K562 (cell line): ENCODE data around the gene NADK. TPM values are rescaled to one million over a fixed set of nuclear protein-coding genes. Genes with fewer than 3 reads are reported as not detected.
A peak's percentile ranks its signal among the peaks of the same experiment; 100 is the strongest.

Experiments
- CHAMP1 ChIP-seq: fragments of 450-650 bp; IDR thresholded peaks from 2 replicates; pipeline ENCODE4 v1.6.1; 2016; ENCODE audit warnings: mild to moderate bottlenecking
- HDAC1 ChIP-seq, 2 experiments: fragments of 450-650 bp; IDR thresholded peaks; 2 replicates each; pipeline ENCODE4 v1.6.1; 2016 to 2017; ENCODE audit warnings: inconsistent platforms in 1 of 2, mild to moderate bottlenecking in 1 of 2, moderate library complexity in 1 of 2
- IRF2 ChIP-seq: sonication (generic); formaldehyde crosslinking; IDR thresholded peaks from 2 replicates; pipeline ENCODE4 v1.8.1; 2022; ENCODE audit warnings: mild to moderate bottlenecking, missing genetic modification reagents
- MECOM ChIP-seq: fragments of 250-450 bp; sonication (Bioruptor Pico); IDR thresholded peaks from 2 replicates; pipeline ENCODE4 v1.8.0; 2022; ENCODE audit warnings: inconsistent platforms
- MLLT1 ChIP-seq, 2 experiments: fragments of 450-650 bp; IDR thresholded peaks; 2 replicates each; pipeline ENCODE4 v1.6.1; 2016
- STAG1 ChIP-seq: sonication (generic); formaldehyde crosslinking; IDR thresholded peaks from 2 replicates; pipeline ENCODE4 v1.5.0; 2020; ENCODE audit warnings: missing genetic modification reagents, borderline replicate concordance
- TEAD1 ChIP-seq, 2 experiments: fragments of 450-650 bp in 1 of 2; sonication (generic) in 1 of 2; formaldehyde crosslinking; IDR thresholded peaks; 2 replicates each; pipeline versions ENCODE4 v1.4.0 to v1.8.0; 2020 to 2022; ENCODE audit warnings: mild to moderate bottlenecking in 2 of 2, missing genetic modification reagents in 1 of 2
- TSC22D4 ChIP-seq: fragments of 450-650 bp; IDR thresholded peaks from 2 replicates; pipeline ENCODE4 v1.6.1; 2016; ENCODE audit warnings: missing genetic modification characterization, missing biosample characterization, control low read depth
- ZBTB11 ChIP-seq, 3 experiments: fragments of 200-800 bp in 1 of 3; fragments of 250-450 bp in 1 of 3; fragments of 450-650 bp in 1 of 3; sonication (Bioruptor Pico) in 1 of 3; sonication (Bioruptor generic) in 1 of 3; formaldehyde crosslinking in 1 of 3; IDR thresholded peaks; 2 replicates each; pipeline versions ENCODE4 v1.6.1 to v1.8.0; 2016 to 2022; ENCODE audit warnings: mild to moderate bottlenecking in 2 of 3, missing genetic modification characterization in 2 of 3, missing compliant biosample characterization in 1 of 3, moderate library complexity in 1 of 3
- ZBTB26 ChIP-seq: fragments of 450-650 bp; formaldehyde crosslinking; IDR thresholded peaks from 2 replicates; pipeline ENCODE4 v1.4.0; 2022; ENCODE audit warnings: missing genetic modification characterization
- ZNF395 ChIP-seq: fragments of 200-800 bp; sonication (Bioruptor generic); IDR thresholded peaks from 2 replicates; pipeline ENCODE4 v1.6.1; 2017; ENCODE audit warnings: missing genetic modification characterization, missing compliant biosample characterization
- ZNF511 ChIP-seq: sonication (generic); formaldehyde crosslinking; IDR thresholded peaks from 2 replicates; pipeline ENCODE4 v1.8.0; 2022; ENCODE audit warnings: mild to moderate bottlenecking, missing genetic modification reagents
- ZNF589 ChIP-seq: fragments of 200-800 bp; sonication (Bioruptor generic); IDR thresholded peaks from 2 replicates; pipeline ENCODE4 v1.6.1; 2016; ENCODE audit warnings: low read depth, missing genetic modification characterization, missing compliant biosample characterization
- ZNF76 ChIP-seq: fragments of 250-450 bp; sonication (Bioruptor Pico); IDR thresholded peaks from 2 replicates; pipeline ENCODE4 v1.4.0; 2020; ENCODE audit warnings: mild to moderate bottlenecking, moderate library complexity, borderline replicate concordance
- polyA plus RNA-seq, 8 experiments: library from polyadenylated mRNA; depleted of rRNA in 4 of 8; stranded (reverse) in 5 of 8; unstranded in 3 of 8; fragments of >200 nt; fragmentation: Nextera tagmentation in 2 of 8; fragmentation: Illumina TruSeq in 1 of 8; extraction: Ambion mirVana in 2 of 8; extraction: Trizol in 1 of 8; gene quantifications; 2 replicates each; pipeline versions ENCODE4 v1.2.1 to v1.2.3, GENCODE V29; 2011 to 2014; ENCODE audit warnings: inconsistent platforms in 1 of 8, missing spikeins in 1 of 8
- total RNA-seq, 7 experiments: library from RNA; depleted of rRNA in 6 of 7; stranded (reverse); fragments of >200 nt in 6 of 7; fragmentation: Illumina TruSeq in 2 of 7; extraction: Trizol in 2 of 7; gene quantifications; 2 replicates each; pipeline versions ENCODE4 v1.2.1 to v1.2.3, GENCODE V29; 2011 to 2021; ENCODE audit warnings: low replicate concordance in 1 of 7

Gene NADK
- total and polyA plus RNA-seq, 9 of the 15 experiments (the other 6 are each of a cell fraction or from before 2014, with no cell fraction given) = 1.5 to 135 (median 75.1) TPM

GRCh38 chr1:1777950-1778662, at the start of gene NADK (continued):
- TF ChIP-seq CHAMP1 (no peak), MECOM (CRISPR knock-in tag) (peak; percentile 71; the same call in 1 of the 2 replicates), ZBTB26 (CRISPR knock-in tag) (no peak), ZNF511 (peak; percentile 69), TEAD1 (CRISPR knock-in tag; IDR thresholded peaks at IDR 0.05) (peak in 1 of 2 experiments; percentile 37; a peak in 1 of 4 replicates), ZNF395 (CRISPR knock-in tag) (peak; percentile 96), ZNF589 (CRISPR knock-in tag) (peak; percentile 79), HDAC1 (IDR thresholded peaks at IDR 0.05) (peak in 1 of 2 experiments; percentile 86; a peak in 2 of 4 replicates), MLLT1 (IDR thresholded peaks at IDR 0.05) (no peak), STAG1 (CRISPR knock-in tag) (peak; percentile 39; the same call in 1 of the 2 replicates), IRF2 (CRISPR knock-in tag) (0 out of 2 replicates have a peak, but pooled peaks have one; percentile 71), TSC22D4 (tag) (no peak), ZNF76 (CRISPR knock-in tag) (0 out of 2 replicates have a peak, but pooled peaks have one; percentile 26), ZBTB11 (CRISPR knock-in tag; IDR thresholded peaks at IDR 0.05) (peak in 1 of 3 experiments; percentile 67; a peak in 1 of 6 replicates)
